ENCODE data around the gene WASHC4.

GRCh38 chr12:105138248-105138647, 30.7 kb downstream of the WASHC4 start:
- TF ChIP-seq POLR2A (IDR thresholded peaks at IDR 0.05) (no peak), CTCF (IDR thresholded peaks at IDR 0.05) (no peak)
